ENCODE results near the gene NTN5.

DNA sequence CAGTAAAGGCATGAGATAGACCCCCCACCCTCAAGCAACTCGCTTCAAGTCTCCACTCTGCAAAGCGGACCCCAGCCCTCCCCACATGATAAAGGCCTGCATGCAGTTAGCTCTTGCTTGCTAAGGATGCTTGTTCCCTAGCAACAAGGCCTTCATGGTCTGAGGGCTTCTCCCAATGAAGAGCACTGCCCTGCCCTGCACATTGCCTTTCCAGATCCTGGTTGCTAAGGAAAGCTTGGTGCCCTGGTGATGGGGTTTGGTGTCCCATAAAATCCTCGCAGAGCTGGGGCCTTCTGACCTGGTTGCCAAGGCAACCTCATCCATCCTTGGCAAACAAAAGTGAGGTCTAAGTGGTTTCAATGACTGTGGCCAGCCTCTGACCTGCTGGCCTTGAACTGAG lies 41.6 kb downstream of the NTN5 start:
- TF ChIP-seq ZFX (IDR thresholded peaks at IDR 0.05; ENCODE audit: borderline replicate concordance), result no peak
- TF ChIP-seq, protein P1, sequence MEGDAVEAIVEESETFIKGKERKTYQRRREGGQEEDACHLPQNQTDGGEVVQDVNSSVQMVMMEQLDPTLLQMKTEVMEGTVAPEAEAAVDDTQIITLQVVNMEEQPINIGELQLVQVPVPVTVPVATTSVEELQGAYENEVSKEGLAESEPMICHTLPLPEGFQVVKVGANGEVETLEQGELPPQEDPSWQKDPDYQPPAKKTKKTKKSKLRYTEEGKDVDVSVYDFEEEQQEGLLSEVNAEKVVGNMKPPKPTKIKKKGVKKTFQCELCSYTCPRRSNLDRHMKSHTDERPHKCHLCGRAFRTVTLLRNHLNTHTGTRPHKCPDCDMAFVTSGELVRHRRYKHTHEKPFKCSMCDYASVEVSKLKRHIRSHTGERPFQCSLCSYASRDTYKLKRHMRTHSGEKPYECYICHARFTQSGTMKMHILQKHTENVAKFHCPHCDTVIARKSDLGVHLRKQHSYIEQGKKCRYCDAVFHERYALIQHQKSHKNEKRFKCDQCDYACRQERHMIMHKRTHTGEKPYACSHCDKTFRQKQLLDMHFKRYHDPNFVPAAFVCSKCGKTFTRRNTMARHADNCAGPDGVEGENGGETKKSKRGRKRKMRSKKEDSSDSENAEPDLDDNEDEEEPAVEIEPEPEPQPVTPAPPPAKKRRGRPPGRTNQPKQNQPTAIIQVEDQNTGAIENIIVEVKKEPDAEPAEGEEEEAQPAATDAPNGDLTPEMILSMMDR (IDR thresholded peaks at IDR 0.05), result no peak
